GM06990 (cell line): ENCODE data around the gene MACROH2A1.

Source experiments
- DNase-seq: peaks from one replicate; pipeline ENCODE4 v3.0.0-alpha.2; 2011; ENCODE audit not compliant: insufficient read length; ENCODE audit errors: extremely low read depth
- H3K27me3 ChIP-seq: replicated peaks from 2 replicates; pipeline ENCODE4 v1.6.0; 2011; ENCODE audit warnings: low read length; ENCODE audit not compliant: control insufficient read depth, insufficient read depth
- H3K36me3 ChIP-seq: 2 replicates; pipeline ENCODE4 v1.5.1; 2011; ENCODE audit warnings: low read length; ENCODE audit not compliant: control insufficient read depth, insufficient read depth
- H3K4me3 ChIP-seq: replicated peaks from 2 replicates; pipeline ENCODE4 v1.5.1; 2011; ENCODE audit warnings: low read depth, mild to moderate bottlenecking, control low read depth, low read length
- TF ChIP-seq, protein P1 (sequence below): IDR thresholded peaks from 2 replicates; pipeline ENCODE4 v1.5.1; 2011; ENCODE audit warnings: low read length, control low read depth, mild to moderate bottlenecking, inconsistent platforms; ENCODE audit not compliant: insufficient read depth, poor library complexity, severe bottlenecking

MACROH2A1 gene

DNA sequence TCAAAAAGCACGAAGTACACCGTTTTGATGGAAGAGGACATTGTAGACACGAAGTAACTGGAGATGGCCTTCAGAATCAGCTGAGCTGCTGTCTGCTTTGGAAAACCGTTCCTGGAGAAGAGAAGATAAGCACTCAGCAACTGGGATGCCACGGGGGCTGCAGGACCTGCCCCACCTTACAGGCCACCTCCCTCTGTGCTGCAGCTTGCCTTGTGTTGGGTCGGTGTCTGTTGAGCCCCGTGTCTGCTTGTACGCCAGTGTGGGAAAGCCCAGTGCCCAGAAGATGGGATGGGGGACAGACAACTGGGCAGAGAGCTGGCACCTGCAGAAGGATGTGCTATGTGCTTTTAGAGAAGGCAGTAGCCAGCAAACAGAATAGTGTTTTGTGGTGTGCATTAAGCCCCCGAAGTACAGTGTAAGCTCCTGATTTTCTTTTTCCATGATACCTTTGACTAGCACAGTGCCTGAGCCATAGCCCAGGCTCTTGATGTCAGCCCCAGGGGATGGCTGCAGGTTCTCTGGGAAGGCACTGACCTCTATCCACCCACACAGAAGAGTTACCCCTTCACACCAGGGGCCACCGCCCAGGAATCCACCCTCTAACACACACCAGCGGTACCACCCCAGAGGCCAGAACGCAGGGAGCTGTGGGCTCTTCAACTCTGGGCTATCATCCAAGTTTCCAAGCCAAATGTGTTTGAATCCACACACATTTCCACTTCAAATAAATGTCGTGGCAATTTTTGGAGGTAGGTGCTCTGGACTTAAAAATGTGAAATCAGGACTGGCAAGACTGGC lies 63.8 kb downstream of the MACROH2A1 start:
- DNase-seq: no peak
- H3K27me3 ChIP-seq: no peaks in the 10 kb centered on the region
- TF ChIP-seq, protein P1, sequence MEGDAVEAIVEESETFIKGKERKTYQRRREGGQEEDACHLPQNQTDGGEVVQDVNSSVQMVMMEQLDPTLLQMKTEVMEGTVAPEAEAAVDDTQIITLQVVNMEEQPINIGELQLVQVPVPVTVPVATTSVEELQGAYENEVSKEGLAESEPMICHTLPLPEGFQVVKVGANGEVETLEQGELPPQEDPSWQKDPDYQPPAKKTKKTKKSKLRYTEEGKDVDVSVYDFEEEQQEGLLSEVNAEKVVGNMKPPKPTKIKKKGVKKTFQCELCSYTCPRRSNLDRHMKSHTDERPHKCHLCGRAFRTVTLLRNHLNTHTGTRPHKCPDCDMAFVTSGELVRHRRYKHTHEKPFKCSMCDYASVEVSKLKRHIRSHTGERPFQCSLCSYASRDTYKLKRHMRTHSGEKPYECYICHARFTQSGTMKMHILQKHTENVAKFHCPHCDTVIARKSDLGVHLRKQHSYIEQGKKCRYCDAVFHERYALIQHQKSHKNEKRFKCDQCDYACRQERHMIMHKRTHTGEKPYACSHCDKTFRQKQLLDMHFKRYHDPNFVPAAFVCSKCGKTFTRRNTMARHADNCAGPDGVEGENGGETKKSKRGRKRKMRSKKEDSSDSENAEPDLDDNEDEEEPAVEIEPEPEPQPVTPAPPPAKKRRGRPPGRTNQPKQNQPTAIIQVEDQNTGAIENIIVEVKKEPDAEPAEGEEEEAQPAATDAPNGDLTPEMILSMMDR: no peak

DNA sequence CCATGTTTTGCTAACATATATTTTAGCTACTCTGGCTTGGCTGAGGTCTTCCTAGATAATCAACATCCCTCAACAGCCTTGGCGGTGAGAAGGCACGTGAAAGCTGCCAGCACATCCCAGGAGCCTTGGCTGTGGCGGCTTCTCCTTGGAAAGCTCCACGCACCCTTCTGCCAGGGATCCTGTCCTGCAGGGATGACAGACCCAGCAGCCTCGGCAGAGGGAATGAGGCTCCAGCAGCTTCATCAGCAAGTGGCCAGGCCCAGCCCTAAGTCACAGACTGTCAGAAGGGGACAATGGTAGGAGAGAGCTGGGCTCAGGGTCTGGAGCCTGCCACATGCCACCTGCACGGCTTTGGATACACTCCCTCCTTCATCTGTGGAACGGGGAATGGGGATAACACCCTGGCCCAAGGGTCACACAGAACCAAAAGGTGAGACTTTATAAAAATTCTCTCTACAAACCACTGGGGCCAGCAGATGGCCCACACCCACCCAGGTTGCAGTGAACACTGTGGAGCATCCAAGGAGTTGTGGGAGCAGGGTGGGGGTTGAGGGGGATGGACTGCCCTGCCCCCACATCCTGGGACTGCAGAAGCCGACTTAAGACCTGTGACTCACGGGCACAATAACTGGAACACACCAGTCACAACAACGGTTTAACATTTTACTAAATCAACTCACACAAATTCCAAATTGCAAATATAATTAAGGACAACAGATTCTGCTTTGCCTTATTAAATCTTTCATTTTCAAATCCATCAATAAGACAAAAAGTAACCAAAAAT lies 65.1 kb downstream of the MACROH2A1 start:
- H3K4me3 ChIP-seq: no peak overlapping the region
- no peaks in the 10 kb centered on the region for H3K27me3 ChIP-seq
- DNase-seq: no peak
- TF ChIP-seq, protein P1: no peak
- H3K36me3 ChIP-seq: peaks cover 30% of the 10 kb centered on the region

More for the DNA sequence above, 63.8 kb downstream of the MACROH2A1 start:
- peaks cover 33% of the 10 kb centered on the region for H3K36me3 ChIP-seq
- H3K4me3 ChIP-seq: no peak overlapping the region

DNA sequence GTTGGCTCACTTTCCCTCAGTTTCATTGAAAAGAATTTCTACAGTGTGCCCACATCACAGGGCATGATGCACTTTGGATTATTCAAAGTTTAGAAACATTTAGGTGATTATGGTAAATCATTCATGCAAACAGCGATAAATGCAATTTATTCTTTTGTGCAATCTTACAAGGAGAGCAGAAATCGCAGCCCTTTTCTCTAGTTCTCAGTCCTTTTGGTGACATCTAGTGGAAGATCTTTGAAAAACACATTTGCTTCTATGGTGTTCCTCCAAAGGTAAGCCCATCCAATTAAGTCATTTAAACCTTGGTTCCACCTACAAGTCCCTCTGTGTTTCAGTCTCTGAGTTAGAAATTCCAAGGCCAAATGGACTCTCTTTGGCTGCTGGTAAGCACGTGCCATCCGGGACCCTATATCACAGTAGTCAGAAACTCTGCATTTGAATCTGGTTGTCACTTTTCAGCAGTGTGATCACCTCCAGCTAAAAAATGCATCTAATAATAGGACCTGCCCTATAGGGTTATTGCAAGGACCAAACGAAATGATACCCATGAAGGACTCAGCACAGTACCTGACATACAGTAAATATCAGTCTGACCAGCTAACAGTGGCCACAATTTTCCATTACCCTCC lies 66.4 kb downstream of the MACROH2A1 start:
- Histone ChIP-seq H3K36me3 (peaks cover 19% of the 10 kb centered on the region), H3K27me3 (no peaks in the 10 kb centered on the region), H3K4me3 (no peak overlapping the region)
- TF ChIP-seq, protein P1: peak; percentile 51
- no peak for DNase-seq

DNA sequence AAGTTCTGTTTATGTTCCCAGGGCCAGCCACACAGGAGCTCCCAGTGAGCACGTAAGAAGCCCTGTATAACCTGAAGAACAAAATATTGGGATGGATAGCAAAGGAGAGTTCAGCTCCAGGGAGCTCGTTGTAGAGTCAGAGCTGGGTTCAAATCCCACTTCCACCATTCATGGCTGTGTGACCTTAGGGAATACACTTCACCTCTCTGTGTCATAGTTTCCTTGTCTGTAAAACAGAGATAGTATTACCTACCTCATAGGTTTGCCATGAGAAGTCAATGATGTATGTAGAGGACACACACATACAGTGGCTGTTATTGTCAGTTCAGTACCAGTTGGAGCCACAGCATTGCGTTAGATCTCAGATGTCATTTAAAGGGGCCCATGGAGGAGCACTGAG lies 67.4 kb downstream of the MACROH2A1 start:
- Histone ChIP-seq H3K27me3 (no peaks in the 10 kb centered on the region), H3K4me3 (no peak overlapping the region), H3K36me3 (peaks cover 15% of the 10 kb centered on the region)
- TF ChIP-seq, protein P1: no peak
- DNase-seq: no peak

DNA sequence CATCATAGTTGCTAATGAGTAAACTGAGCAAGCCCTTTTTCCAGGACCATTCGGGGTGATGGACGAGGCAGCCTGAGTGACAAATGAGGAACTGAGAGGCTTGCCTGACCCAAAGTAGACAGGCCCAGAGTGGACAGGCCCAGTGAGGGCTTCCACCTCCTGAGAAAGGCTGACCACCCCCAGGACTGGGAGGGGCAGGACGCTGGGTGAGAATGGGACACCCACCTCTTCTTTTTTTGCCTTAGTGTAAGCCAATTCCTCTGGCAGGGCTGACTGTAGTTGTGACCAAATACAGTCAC lies 68.3 kb downstream of the MACROH2A1 start:
- DNase-seq: no peak
- TF ChIP-seq, protein P1: no peak
- H3K4me3 ChIP-seq: no peak overlapping the region
- peaks cover 10% of the 10 kb centered on the region for H3K36me3 ChIP-seq
- no peaks in the 10 kb centered on the region for H3K27me3 ChIP-seq
